Measurements from ENCODE around the gene ZNF688.
"Not testable (repeated sequence)": the region's sequence is repeated elsewhere in the genome, so short reads cannot be mapped to it uniquely, and the experiment has no call there.

DNA sequence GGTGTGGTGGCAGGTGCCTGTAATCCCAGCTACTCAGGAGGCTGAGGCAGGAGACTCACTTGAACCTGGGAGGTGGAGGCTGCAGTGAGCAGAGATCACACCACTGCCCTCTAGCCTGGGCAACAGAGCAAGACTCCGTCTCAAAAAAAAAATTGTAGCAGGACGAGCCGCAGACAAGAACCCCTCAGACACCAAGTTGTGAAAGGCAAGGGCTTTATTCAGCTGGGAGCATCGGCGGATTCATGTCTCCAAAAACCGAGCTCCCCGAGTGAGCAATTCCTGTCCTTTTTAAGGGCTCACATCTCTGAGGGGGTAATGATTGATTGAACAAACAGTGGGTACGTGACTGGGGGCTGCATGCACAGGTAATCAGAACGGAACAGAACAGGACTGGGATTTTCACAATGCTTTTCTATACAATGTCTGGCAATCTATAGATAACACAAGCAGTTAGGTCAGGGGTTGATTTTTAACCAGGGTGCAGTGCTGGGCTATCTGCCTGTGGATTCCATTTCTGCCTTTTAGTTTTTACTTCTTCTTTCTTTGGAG, 30.5 kb downstream of the ZNF688 start:
- TF ChIP-seq, protein P1, sequence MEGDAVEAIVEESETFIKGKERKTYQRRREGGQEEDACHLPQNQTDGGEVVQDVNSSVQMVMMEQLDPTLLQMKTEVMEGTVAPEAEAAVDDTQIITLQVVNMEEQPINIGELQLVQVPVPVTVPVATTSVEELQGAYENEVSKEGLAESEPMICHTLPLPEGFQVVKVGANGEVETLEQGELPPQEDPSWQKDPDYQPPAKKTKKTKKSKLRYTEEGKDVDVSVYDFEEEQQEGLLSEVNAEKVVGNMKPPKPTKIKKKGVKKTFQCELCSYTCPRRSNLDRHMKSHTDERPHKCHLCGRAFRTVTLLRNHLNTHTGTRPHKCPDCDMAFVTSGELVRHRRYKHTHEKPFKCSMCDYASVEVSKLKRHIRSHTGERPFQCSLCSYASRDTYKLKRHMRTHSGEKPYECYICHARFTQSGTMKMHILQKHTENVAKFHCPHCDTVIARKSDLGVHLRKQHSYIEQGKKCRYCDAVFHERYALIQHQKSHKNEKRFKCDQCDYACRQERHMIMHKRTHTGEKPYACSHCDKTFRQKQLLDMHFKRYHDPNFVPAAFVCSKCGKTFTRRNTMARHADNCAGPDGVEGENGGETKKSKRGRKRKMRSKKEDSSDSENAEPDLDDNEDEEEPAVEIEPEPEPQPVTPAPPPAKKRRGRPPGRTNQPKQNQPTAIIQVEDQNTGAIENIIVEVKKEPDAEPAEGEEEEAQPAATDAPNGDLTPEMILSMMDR (IDR thresholded peaks at IDR 0.05): not testable (repeated sequence)
- not testable (repeated sequence) for TF ChIP-seq POLR2AphosphoS5, EP300 (IDR thresholded peaks at IDR 0.05)

Measured in suprapubic skin (tissue), 4 donors.